ENCODE results near the gene KIFC3. TPM values are rescaled to one million over a fixed set of nuclear protein-coding genes. Genes with fewer than 3 reads are reported as not detected.
A peak's percentile ranks its signal among the peaks of the same experiment; 100 is the strongest.

Gene KIFC3
- polyA plus RNA-seq, 1 experiment, result 60.5 TPM

GRCh38 chr16:57759541-57760356 is 42.5 kb downstream of the KIFC3 start:
- Histone ChIP-seq H3K4me3 (ENCODE audit: low read depth, low read length) (no peak overlapping the region), H3K27me3 (ENCODE audit: control insufficient read depth, insufficient read depth, low read length) (no peaks in the 10 kb centered on the region), H3K36me3 (ENCODE audit: control insufficient read depth, insufficient read depth, low read length) (peaks cover 47% of the 10 kb centered on the region)
- TF ChIP-seq, protein P1, sequence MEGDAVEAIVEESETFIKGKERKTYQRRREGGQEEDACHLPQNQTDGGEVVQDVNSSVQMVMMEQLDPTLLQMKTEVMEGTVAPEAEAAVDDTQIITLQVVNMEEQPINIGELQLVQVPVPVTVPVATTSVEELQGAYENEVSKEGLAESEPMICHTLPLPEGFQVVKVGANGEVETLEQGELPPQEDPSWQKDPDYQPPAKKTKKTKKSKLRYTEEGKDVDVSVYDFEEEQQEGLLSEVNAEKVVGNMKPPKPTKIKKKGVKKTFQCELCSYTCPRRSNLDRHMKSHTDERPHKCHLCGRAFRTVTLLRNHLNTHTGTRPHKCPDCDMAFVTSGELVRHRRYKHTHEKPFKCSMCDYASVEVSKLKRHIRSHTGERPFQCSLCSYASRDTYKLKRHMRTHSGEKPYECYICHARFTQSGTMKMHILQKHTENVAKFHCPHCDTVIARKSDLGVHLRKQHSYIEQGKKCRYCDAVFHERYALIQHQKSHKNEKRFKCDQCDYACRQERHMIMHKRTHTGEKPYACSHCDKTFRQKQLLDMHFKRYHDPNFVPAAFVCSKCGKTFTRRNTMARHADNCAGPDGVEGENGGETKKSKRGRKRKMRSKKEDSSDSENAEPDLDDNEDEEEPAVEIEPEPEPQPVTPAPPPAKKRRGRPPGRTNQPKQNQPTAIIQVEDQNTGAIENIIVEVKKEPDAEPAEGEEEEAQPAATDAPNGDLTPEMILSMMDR (IDR thresholded peaks at IDR 0.05; ENCODE audit: insufficient read depth, low read depth, low read length), result no peak
- DNase-seq (ENCODE audit: low read depth), result no peak
- ChIA-PET CTCF (interaction anchor here (1.7 kb wide), 1 partner anchor 104 kb away, joined by 6 read pairs; no protein-coding TSS in a partner anchor), POLR2A (no interaction called here)

DNA sequence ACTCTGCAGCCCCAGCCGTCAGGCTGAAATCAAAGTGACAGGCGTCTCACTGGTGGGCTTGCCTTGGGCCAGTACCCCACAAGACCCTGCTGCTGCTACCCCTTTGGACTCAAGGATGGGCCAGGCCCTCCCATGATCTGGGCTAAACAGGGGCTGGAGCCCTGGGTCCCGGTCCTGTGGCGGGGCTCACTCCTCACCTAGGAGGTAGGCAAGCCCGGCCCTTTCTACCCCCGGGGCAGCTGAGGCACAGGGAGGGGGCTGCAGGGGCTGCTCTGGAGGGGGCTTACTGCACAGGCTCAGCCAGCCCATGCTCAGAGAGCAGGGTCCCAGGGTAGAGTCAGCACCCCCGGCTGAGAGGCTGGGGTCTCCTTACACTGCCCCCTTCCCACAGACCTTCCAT is 43.2 kb downstream of the KIFC3 start:
- H3K36me3 ChIP-seq (ENCODE audit: control insufficient read depth, insufficient read depth, low read length), result peaks cover 47% of the 10 kb centered on the region
- CTCF ChIA-PET, result interaction anchor here (1.7 kb wide), 1 partner anchor 104 kb away, joined by 6 read pairs; no protein-coding TSS in a partner anchor
- no peak for DNase-seq (ENCODE audit: low read depth)
- H3K4me3 ChIP-seq (ENCODE audit: low read depth, low read length), result no peak overlapping the region
- POLR2A ChIA-PET, result no interaction called here
- no peaks in the 10 kb centered on the region for H3K27me3 ChIP-seq (ENCODE audit: control insufficient read depth, insufficient read depth, low read length)
- TF ChIP-seq, protein P1 (IDR thresholded peaks at IDR 0.05; ENCODE audit: insufficient read depth, low read depth, low read length), result no peak

DNA sequence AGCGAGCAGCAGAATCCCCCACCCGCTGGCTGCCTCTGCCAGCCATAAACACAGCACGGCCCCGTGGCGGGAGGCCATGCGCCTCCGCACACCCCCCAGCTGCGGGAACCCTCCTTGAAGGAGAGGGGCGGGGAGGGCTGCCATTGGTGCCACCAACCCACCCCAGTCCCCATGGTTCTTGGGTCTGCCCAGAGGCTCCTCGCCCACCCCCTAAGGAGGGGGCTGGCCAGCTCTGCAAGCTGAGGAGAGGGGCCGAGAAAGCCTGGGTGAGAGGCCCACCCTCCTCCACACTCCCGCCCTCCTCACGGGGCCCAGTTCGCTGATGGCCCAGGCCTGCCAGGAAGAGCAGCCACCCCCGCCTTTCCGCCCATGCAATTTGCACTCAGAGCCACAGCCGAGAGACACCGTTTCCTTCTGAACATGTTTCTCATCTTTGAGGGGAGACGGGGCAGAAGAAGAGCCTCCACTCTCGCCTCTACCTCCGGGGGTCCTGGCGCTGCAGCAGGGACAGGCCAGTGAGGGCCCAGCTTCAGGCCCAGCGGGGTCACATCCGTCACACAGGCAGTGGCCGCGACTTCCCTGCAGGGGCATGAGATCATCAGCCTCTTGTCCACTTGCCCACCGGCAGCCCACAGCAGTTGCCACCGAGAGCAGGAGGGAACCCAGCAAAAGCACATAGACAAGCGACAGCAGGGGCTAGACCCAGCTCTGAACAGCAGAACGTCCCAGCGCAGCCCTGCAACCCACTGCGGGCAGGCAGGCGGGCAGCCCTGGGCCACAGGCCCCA is 43.8 kb downstream of the KIFC3 start:
- ChIA-PET CTCF (interaction anchor here (1.1 to 3.2 kb wide), 9 partner anchors 11 to 140 kb away, joined by 4 to 32 read pairs (median 8); no protein-coding TSS in a partner anchor), POLR2A (no interaction called here)
- Histone ChIP-seq H3K27me3 (ENCODE audit: control insufficient read depth, insufficient read depth, low read length) (no peaks in the 10 kb centered on the region), H3K4me3 (ENCODE audit: low read depth, low read length) (no peak overlapping the region), H3K36me3 (ENCODE audit: control insufficient read depth, insufficient read depth, low read length) (peaks cover 46% of the 10 kb centered on the region)
- DNase-seq (ENCODE audit: low read depth), result no peak
- TF ChIP-seq, protein P1 (IDR thresholded peaks at IDR 0.05; ENCODE audit: insufficient read depth, low read depth, low read length), result no peak

GRCh38 chr16:57757883-57758282 is 44.4 kb downstream of the KIFC3 start:
- no peak for DNase-seq (ENCODE audit: low read depth)
- ChIA-PET POLR2A (no interaction called here), CTCF (interaction anchor here (0.7 to 3.2 kb wide), 17 partner anchors 10 to 244 kb away, joined by 3 to 32 read pairs (median 7); no protein-coding TSS in a partner anchor)
- no peak overlapping the region for H3K4me3 ChIP-seq (ENCODE audit: low read depth, low read length)
- TF ChIP-seq, protein P1 (IDR thresholded peaks at IDR 0.05; ENCODE audit: insufficient read depth, low read depth, low read length), result no peak
- no peaks in the 10 kb centered on the region for H3K27me3 ChIP-seq (ENCODE audit: control insufficient read depth, insufficient read depth, low read length)
- peaks cover 40% of the 10 kb centered on the region for H3K36me3 ChIP-seq (ENCODE audit: control insufficient read depth, insufficient read depth, low read length)

- POLR2A ChIA-PET, result no interaction called here
- DNase-seq (ENCODE audit: low read depth), result no peak
- TF ChIP-seq, protein P1 (IDR thresholded peaks at IDR 0.05; ENCODE audit: insufficient read depth, low read depth, low read length), result peak; percentile 99
- Histone ChIP-seq H3K36me3 (ENCODE audit: control insufficient read depth, insufficient read depth, low read length) (peaks cover 42% of the 10 kb centered on the region), H3K4me3 (ENCODE audit: low read depth, low read length) (no peak overlapping the region), H3K27me3 (ENCODE audit: control insufficient read depth, insufficient read depth, low read length) (no peaks in the 10 kb centered on the region)
- CTCF ChIA-PET, result interaction anchor here (0.7 to 3.2 kb wide), 26 partner anchors 9 to 244 kb away, joined by 3 to 32 read pairs (median 4); partner anchors contain the start of gene KATNB1
Measured at GRCh38 chr16:57757326-57757786, 44.9 kb downstream of the KIFC3 start.

Measured in BJ (cell line).